HCT116 (cell line): ENCODE data around the gene SYP. TPM values are rescaled to one million over a fixed set of nuclear protein-coding genes. Genes with fewer than 3 reads are reported as not detected.

ENCODE experiments used
- ATAC-seq: fragments of 200-7000 bp; cut with Tn5 transposase; 2 replicates; pipeline ENCODE4 v1.9.1; 2020; ENCODE audit warnings: mild to moderate bottlenecking, moderate library complexity
- BruUV-seq: library from RNA; stranded (reverse); fragments of 400-500 nt; replicated peaks from 2 replicates; lab custom pipeline; 2021; lab: Mats Ljungman, UMichigan
- CTCF ChIA-PET: fragments of 300-600 bp; sonication (Branson Sonifier 250); formaldehyde crosslinking; loops from one replicate; lab custom pipeline; 2021; ENCODE audit warnings: antibody characterized with exemption; lab: Charles Lee
- POLR2A ChIA-PET: fragments of 300-600, 350-600 bp; sonication (Branson Sonifier 250); formaldehyde crosslinking; loops from one replicate; lab custom pipeline; 2021; ENCODE audit warnings: antibody characterized with exemption; lab: Charles Lee
- RAD21 ChIA-PET, 2 experiments: fragments of 300-600 bp; sonication (Branson Sonifier 250); formaldehyde crosslinking; loops; one replicate each; lab custom pipeline; 2023; ENCODE audit warnings: low total read pairs in 2 of 2; ENCODE audit not compliant: uncharacterized antibody in 2 of 2, unreplicated experiment in 2 of 2, low non-redundant PET in 1 of 2; lab: Charles Lee
- DNase-seq: peaks from one replicate; pipeline ENCODE4 v3.0.0-alpha.2; 2010; ENCODE audit warnings: low read depth, low spot score
- H2AFZ ChIP-seq: fragments of 200-600 bp; shearing (Covaris generic), sonication (generic); 2 replicates; pipeline ENCODE4 v1.6.1; 2017; ENCODE audit warnings: low read depth, mixed run types, mixed read lengths, antibody characterized with exemption, low read length; ENCODE audit not compliant: poor library complexity, severe bottlenecking
- H3K27ac ChIP-seq: 2 replicates; pipeline ENCODE4 v1.5.1; 2012; ENCODE audit warnings: low read depth, low read length
- H3K27me3 ChIP-seq: fragments of 200-600 bp; sonication (generic); 2 replicates; pipeline ENCODE4 v1.6.1; 2016; ENCODE audit warnings: mixed run types, low read length, mixed read lengths; ENCODE audit not compliant: insufficient read depth
- H3K36me3 ChIP-seq, 2 experiments: fragments of 200-500 bp in 1 of 2; fragments of 200-600 bp in 1 of 2; sonication (Bioruptor generic) in 1 of 2; sonication (generic) in 1 of 2; 2 replicates each; pipeline versions ENCODE4 v1.5.1 to v1.6.1; 2014 to 2016; ENCODE audit warnings: low read length in 2 of 2, inconsistent platforms in 1 of 2, mixed read lengths in 1 of 2, mixed run types in 1 of 2; ENCODE audit not compliant: insufficient read depth in 2 of 2, control insufficient read depth in 1 of 2
- H3K4me1 ChIP-seq, 2 experiments: fragments of 200-600 bp in 1 of 2; sonication (generic) in 1 of 2; 2 replicates each; pipeline versions ENCODE4 v1.5.1 to v1.6.1; 2012 to 2017; ENCODE audit warnings: low read length in 2 of 2, inconsistent platforms in 1 of 2, mild to moderate bottlenecking in 1 of 2, mixed read lengths in 1 of 2, mixed run types in 1 of 2, moderate library complexity in 1 of 2; ENCODE audit not compliant: insufficient read depth in 2 of 2, control insufficient read depth in 1 of 2
- H3K4me2 ChIP-seq: fragments of 200-600 bp; sonication (generic); 2 replicates; pipeline ENCODE4 v1.6.1; 2017; ENCODE audit warnings: mixed run types, low read length, mixed read lengths
- H3K4me3 ChIP-seq, 2 experiments: fragments of 200-600 bp in 1 of 2; sonication (generic) in 1 of 2; replicated peaks in 1 of 2; 2 replicates each; pipeline ENCODE4 v1.5.1; 2011 to 2016; ENCODE audit warnings: low read length in 2 of 2, control low read depth in 1 of 2, low read depth in 1 of 2, mild to moderate bottlenecking in 1 of 2, mixed read lengths in 1 of 2, mixed run types in 1 of 2
- H3K79me2 ChIP-seq: fragments of 200-600 bp; sonication (generic); 2 replicates; pipeline ENCODE4 v1.6.1; 2017; ENCODE audit warnings: mild to moderate bottlenecking, mixed run types, low read length, moderate library complexity, mixed read lengths; ENCODE audit not compliant: insufficient read depth
- H3K9ac ChIP-seq: fragments of 200-600 bp; sonication (generic); 2 replicates; pipeline ENCODE4 v1.6.1; 2016; ENCODE audit warnings: low read length, mixed read lengths
- H3K9me2 ChIP-seq: fragments of 200-600 bp; sonication (generic), shearing (Covaris generic); 2 replicates; pipeline ENCODE4 v1.6.1; 2017; ENCODE audit warnings: mixed run types, mild to moderate bottlenecking, moderate library complexity; ENCODE audit not compliant: insufficient read depth
- H3K9me3 ChIP-seq, 2 experiments: fragments of 200-500 bp in 1 of 2; fragments of 200-600 bp in 1 of 2; sonication (Bioruptor generic) in 1 of 2; sonication (generic) in 1 of 2; 2 replicates each; pipeline ENCODE4 v1.6.1; 2014 to 2017; ENCODE audit warnings: low read length in 2 of 2, mixed read lengths in 2 of 2, inconsistent platforms in 1 of 2, low read depth in 1 of 2, mild to moderate bottlenecking in 1 of 2, mixed run types in 1 of 2, moderate library complexity in 1 of 2; ENCODE audit not compliant: control insufficient read depth in 1 of 2, insufficient read depth in 1 of 2
- H4K20me1 ChIP-seq: fragments of 200-600 bp; sonication (generic), shearing (Covaris generic); 2 replicates; pipeline ENCODE4 v1.6.1; 2017; ENCODE audit warnings: mixed run types, mild to moderate bottlenecking, moderate library complexity; ENCODE audit not compliant: insufficient read depth
- CBX3 ChIP-seq: IDR thresholded peaks from 2 replicates; pipeline ENCODE4 v1.6.1; 2012; ENCODE audit warnings: low read depth
- EGR1 ChIP-seq: IDR thresholded peaks from 2 replicates; pipeline ENCODE4 v1.6.1; 2012; ENCODE audit warnings: low read depth
- EZH2 ChIP-seq: fragments of 200-600 bp; sonication (generic); IDR thresholded peaks from 2 replicates; pipeline ENCODE4 v1.6.1; 2017; ENCODE audit warnings: antibody characterized with exemption, mixed run types
- EZH2phosphoT487 ChIP-seq: fragments of 200-600 bp; IDR thresholded peaks from 2 replicates; pipeline ENCODE4 v1.6.1; 2018; ENCODE audit warnings: antibody characterized with exemption, borderline replicate concordance
- FOSL1 ChIP-seq: IDR thresholded peaks from 2 replicates; pipeline ENCODE4 v1.6.1; 2012; ENCODE audit warnings: low read depth
- MAX ChIP-seq: IDR thresholded peaks from 2 replicates; pipeline ENCODE4 v1.6.1; 2012
- POLR2A ChIP-seq: IDR thresholded peaks from 2 replicates; pipeline ENCODE4 v1.7.0; 2011; ENCODE audit warnings: borderline replicate concordance; ENCODE audit not compliant: insufficient read depth, insufficient read length; ENCODE audit errors: extremely low read depth
- POLR2AphosphoS5 ChIP-seq: IDR thresholded peaks from 2 replicates; pipeline ENCODE4 v1.6.1; 2011; ENCODE audit warnings: mild to moderate bottlenecking, low read depth, low read length, moderate library complexity
- RAD21 ChIP-seq: IDR thresholded peaks from 2 replicates; pipeline ENCODE4 v1.6.1; 2012; ENCODE audit warnings: low read depth, mild to moderate bottlenecking
- REST ChIP-seq: IDR thresholded peaks from 2 replicates; pipeline ENCODE4 v1.6.1; 2012; ENCODE audit warnings: low read depth
- SIN3A ChIP-seq: IDR thresholded peaks from 2 replicates; pipeline ENCODE4 v1.6.1; 2012; ENCODE audit warnings: low read depth
- SP1 ChIP-seq: IDR thresholded peaks from 2 replicates; pipeline ENCODE4 v1.6.1; 2012; ENCODE audit warnings: low read depth
- SRF ChIP-seq: IDR thresholded peaks from 2 replicates; pipeline ENCODE4 v1.6.1; 2012; ENCODE audit warnings: low read depth
- TCF7L2 ChIP-seq: IDR thresholded peaks from 2 replicates; pipeline ENCODE4 v1.7.0; 2011; ENCODE audit warnings: borderline replicate concordance, inconsistent platforms; ENCODE audit not compliant: insufficient read depth, insufficient read length; ENCODE audit errors: extremely low read depth
- YY1 ChIP-seq: IDR thresholded peaks from 2 replicates; pipeline ENCODE4 v1.6.1; 2011; ENCODE audit warnings: low read length, low read depth, moderate library complexity, mild to moderate bottlenecking; ENCODE audit not compliant: insufficient replicate concordance; ENCODE audit errors: extremely low read depth
- ZFX ChIP-seq: fragments of 450-650 bp; IDR thresholded peaks from 2 replicates; pipeline ENCODE4 v1.6.1; 2017
- ZNF274 ChIP-seq: fragments of 200-500 bp; sonication (Bioruptor generic); IDR thresholded peaks from 2 replicates; pipeline ENCODE4 v1.6.1; 2014; ENCODE audit warnings: mild to moderate bottlenecking, low read depth, low read length, inconsistent platforms
- intact Hi-C: fragments of 100-400 bp; cut with micrococcal nuclease; formaldehyde crosslinking; loops from 2 replicates; pipeline ENCODE4 v1.10.0; 2022
- total RNA-seq: library from RNA; stranded (reverse); gene quantifications from one replicate; pipeline ENCODE4 v1.2.1, GENCODE V29; 2021; ENCODE audit not compliant: unreplicated experiment
- TF ChIP-seq, protein P1 (sequence below): IDR thresholded peaks from 2 replicates; pipeline ENCODE4 v1.6.1; 2012
- TF ChIP-seq, protein P2 (sequence below), 3 experiments: fragments of 200-600 bp in 1 of 3; sonication (generic) in 1 of 3; IDR thresholded peaks in 2 of 3; conservative IDR thresholded peaks in 1 of 3; 2 replicates each; pipeline ENCODE4 v1.5.1; 2012 to 2017; ENCODE audit warnings: low read depth in 2 of 3, low read length in 2 of 3, antibody characterized with exemption in 1 of 3, borderline replicate concordance in 1 of 3, control low read depth in 1 of 3, mild to moderate bottlenecking in 1 of 3, mixed read lengths in 1 of 3, mixed run types in 1 of 3, moderate library complexity in 1 of 3; ENCODE audit not compliant: insufficient read depth in 1 of 3

Gene SYP
- total RNA-seq, 1 experiment from 2014 or later, result 1.2 TPM

GRCh38 chrX:49210406-49210805 lies 10.4 kb upstream of the SYP start:
- Histone ChIP-seq H3K4me3 (no peak overlapping the region), H3K4me2 (no peak overlapping the region), H3K9ac (no peak overlapping the region), H2AFZ (no peak overlapping the region), H3K4me1 (no peaks in the 10 kb centered on the region), H4K20me1 (no peaks in the 10 kb centered on the region), H3K27ac (no peak overlapping the region), H3K36me3 (no peaks in the 10 kb centered on the region), H3K9me3 (no peaks in the 10 kb centered on the region), H3K9me2 (no peaks in the 10 kb centered on the region), H3K79me2 (no peaks in the 10 kb centered on the region), H3K27me3 (no peaks in the 10 kb centered on the region)
- ChIA-PET POLR2A (no interaction called here), RAD21 (no interaction called here), CTCF (no interaction called here)
- no TSS peak for BruUV-seq
- TF ChIP-seq CBX3, result no peak
- TF ChIP-seq EZH2phosphoT487, result no peak
- no peak for TF ChIP-seq POLR2A
- TF ChIP-seq EZH2, result no peak
- no peak for TF ChIP-seq REST
- no peak for TF ChIP-seq FOSL1
- no peak for TF ChIP-seq RAD21
- TF ChIP-seq, protein P1, sequence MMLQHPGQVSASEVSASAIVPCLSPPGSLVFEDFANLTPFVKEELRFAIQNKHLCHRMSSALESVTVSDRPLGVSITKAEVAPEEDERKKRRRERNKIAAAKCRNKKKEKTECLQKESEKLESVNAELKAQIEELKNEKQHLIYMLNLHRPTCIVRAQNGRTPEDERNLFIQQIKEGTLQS, result no peak
- no peak for TF ChIP-seq YY1
- TF ChIP-seq SP1, result no peak
- no peak for TF ChIP-seq TCF7L2
- TF ChIP-seq, protein P2, sequence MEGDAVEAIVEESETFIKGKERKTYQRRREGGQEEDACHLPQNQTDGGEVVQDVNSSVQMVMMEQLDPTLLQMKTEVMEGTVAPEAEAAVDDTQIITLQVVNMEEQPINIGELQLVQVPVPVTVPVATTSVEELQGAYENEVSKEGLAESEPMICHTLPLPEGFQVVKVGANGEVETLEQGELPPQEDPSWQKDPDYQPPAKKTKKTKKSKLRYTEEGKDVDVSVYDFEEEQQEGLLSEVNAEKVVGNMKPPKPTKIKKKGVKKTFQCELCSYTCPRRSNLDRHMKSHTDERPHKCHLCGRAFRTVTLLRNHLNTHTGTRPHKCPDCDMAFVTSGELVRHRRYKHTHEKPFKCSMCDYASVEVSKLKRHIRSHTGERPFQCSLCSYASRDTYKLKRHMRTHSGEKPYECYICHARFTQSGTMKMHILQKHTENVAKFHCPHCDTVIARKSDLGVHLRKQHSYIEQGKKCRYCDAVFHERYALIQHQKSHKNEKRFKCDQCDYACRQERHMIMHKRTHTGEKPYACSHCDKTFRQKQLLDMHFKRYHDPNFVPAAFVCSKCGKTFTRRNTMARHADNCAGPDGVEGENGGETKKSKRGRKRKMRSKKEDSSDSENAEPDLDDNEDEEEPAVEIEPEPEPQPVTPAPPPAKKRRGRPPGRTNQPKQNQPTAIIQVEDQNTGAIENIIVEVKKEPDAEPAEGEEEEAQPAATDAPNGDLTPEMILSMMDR (IDR thresholded peaks at IDR 0.05 in 2 of 3, conservative IDR thresholded peaks at IDR 0.05 in 1 of 3; ENCODE audit: borderline replicate concordance in 1 of 3, insufficient read depth in 1 of 3, low read depth in 2 of 3, low read length in 2 of 3), result no peak
- no peak for TF ChIP-seq ZFX
- TF ChIP-seq POLR2AphosphoS5, result no peak
- TF ChIP-seq MAX, result no peak
- TF ChIP-seq EGR1, result no peak
- no peak for TF ChIP-seq SRF
- no peak for TF ChIP-seq ZNF274
- no peak for TF ChIP-seq SIN3A
- DNase-seq (no peak), ATAC-seq (no peak)
- intact Hi-C loops, result no loop called here
